Measurements from ENCODE around the gene LIPH. TPM values are rescaled to one million over a fixed set of nuclear protein-coding genes. Genes with fewer than 3 reads are reported as not detected.

LIPH gene
- total RNA-seq, 4 donors from 2014 or later, result 0.25 TPM; not detected in 3

DNA sequence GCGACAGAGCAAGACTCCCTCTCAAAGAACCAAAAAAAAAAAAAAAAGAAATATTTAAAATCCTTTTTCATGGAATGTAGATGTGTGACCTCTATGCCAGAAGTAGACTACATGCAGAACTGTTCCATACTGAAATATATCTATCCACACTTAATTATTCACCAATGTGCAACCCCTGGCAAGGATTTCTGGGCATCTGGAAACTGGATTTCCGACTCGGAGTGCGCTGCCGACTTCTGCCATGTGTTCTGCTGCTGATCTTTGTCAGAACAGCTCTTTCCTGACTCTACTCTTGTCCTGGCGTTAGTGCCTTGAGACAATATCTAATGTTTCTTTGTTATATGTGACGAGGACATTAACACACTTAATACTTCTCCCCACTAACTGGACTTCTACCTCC lies 11.7 kb downstream of the LIPH start:
- ATAC-seq (ENCODE audit: low FRiP score), result no peak
- TF ChIP-seq, protein P1, sequence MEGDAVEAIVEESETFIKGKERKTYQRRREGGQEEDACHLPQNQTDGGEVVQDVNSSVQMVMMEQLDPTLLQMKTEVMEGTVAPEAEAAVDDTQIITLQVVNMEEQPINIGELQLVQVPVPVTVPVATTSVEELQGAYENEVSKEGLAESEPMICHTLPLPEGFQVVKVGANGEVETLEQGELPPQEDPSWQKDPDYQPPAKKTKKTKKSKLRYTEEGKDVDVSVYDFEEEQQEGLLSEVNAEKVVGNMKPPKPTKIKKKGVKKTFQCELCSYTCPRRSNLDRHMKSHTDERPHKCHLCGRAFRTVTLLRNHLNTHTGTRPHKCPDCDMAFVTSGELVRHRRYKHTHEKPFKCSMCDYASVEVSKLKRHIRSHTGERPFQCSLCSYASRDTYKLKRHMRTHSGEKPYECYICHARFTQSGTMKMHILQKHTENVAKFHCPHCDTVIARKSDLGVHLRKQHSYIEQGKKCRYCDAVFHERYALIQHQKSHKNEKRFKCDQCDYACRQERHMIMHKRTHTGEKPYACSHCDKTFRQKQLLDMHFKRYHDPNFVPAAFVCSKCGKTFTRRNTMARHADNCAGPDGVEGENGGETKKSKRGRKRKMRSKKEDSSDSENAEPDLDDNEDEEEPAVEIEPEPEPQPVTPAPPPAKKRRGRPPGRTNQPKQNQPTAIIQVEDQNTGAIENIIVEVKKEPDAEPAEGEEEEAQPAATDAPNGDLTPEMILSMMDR (IDR thresholded peaks at IDR 0.05), result no peak
- DNase-seq (ENCODE audit: low spot score), result no peak

DNA sequence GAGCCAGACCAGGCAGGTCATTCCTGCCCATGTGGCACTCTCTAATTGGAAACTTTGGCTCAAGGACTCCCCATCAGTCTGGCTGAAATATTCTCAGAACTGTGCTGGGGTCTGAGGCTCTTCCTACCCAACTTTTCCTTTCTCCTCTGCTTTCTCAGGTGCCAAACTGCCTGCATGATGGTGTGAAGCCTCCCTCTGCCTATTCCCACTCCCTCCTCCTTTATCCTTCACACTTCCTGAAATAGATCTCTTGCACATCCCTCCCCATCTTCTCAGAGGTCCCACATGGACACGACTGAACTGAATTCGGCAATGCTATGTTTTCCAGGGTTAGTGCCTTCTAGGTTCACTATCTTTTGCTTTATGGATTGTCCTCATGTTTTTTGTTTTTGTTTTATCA lies 12.5 kb downstream of the LIPH start:
- DNase-seq (ENCODE audit: low spot score) (no peak), ATAC-seq (ENCODE audit: low FRiP score) (no peak)
- TF ChIP-seq, protein P1 (IDR thresholded peaks at IDR 0.05), result no peak

DNA sequence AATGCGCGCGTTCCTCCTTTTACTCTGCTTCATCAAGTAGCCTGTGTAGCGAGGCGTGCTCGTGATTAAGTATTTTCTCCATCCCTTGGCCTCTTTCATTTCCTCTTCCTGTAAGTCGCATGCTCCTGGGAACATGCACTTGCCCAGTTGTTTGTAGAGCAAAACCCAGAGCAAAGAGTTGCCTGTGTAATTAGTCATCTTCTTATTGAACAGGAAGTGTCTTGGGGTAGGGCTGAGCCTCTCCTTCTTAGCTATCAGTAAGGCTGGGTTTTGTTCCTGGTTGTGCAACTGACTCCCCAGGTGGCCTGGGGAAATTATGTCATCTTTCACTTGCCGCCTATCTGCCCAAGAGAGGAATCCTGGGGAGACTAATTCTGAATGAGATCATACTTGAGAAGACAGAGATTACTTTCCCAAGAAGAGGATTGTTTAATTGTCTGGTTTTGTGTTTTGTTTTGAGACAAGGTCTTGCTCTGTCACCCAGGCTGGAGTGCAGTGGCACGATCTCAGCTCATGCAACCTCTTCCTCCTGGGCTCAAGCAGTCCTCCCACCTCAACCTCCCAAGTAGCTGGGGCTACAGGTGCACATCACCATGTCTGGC lies 14.9 kb downstream of the LIPH start:
- TF ChIP-seq, protein P1 (IDR thresholded peaks at IDR 0.05), result no peak
- ATAC-seq (ENCODE audit: low FRiP score), result peak; percentile 97
- no peak for DNase-seq (ENCODE audit: low spot score)

DNA sequence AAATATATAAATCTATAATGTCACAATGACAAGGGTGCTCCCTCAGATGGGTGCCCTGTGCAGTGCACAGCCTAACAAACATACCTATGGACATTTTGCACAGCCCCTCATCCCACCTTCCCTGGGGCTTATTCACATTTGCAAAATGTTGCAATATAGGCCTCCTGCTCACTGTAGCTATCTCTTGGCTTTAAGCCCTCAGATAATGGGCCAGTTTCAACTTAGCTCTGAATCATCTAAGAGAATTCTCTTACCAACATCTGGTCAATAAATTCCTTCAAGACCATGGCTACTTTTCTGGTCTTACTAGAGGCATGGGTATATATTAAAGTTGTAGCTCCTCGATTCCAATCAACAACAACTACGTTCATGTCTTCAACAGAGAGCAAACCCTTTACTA lies 17.9 kb downstream of the LIPH start:
- TF ChIP-seq, protein P1 (IDR thresholded peaks at IDR 0.05), result no peak
- ATAC-seq (ENCODE audit: low FRiP score) (no peak), DNase-seq (ENCODE audit: low spot score) (no peak)

DNA sequence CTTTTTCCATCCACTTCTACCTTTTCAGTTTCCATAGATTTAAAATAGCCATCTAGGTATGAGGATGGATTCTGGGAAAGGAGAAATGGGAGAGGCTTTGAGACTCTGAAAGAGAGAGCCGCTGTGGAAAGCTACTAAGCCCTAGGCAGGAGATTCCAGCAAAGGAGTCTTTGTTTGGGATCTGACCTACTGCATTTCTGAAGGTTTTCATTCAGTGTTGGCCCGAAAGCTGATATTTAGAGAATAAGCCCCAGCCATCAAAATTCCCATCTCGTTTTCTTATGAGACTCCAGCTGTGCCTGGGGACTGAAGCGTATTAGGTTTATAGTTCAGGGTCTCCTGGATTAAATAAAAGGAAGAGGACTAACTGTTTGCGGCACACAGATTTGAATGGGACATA lies 19.5 kb downstream of the LIPH start:
- TF ChIP-seq, protein P1 (IDR thresholded peaks at IDR 0.05), result no peak
- DNase-seq (ENCODE audit: low spot score), result no peak
- no peak for ATAC-seq (ENCODE audit: low FRiP score)

DNA sequence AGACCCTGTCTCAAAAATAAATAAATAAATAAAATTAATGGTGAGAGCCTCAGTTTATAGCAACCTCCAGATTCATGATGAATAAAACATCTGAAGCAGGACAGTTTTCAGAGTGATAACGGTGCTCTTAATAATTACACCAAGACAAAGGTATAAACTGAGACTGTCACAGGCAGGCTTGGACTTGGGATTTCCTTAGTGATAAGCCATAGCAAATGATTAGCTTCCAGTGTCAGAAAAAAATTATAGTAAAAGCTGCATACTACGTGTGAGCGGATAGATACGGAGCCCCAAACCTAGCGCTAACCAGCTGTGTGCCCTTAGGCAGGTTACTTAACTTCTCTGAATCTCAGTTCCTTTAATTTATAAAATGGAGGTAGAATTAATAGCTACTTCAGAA lies 21.5 kb downstream of the LIPH start:
- DNase-seq (ENCODE audit: low spot score), result no peak
- TF ChIP-seq, protein P1 (IDR thresholded peaks at IDR 0.05), result no peak
- no peak for ATAC-seq (ENCODE audit: low FRiP score)

DNA sequence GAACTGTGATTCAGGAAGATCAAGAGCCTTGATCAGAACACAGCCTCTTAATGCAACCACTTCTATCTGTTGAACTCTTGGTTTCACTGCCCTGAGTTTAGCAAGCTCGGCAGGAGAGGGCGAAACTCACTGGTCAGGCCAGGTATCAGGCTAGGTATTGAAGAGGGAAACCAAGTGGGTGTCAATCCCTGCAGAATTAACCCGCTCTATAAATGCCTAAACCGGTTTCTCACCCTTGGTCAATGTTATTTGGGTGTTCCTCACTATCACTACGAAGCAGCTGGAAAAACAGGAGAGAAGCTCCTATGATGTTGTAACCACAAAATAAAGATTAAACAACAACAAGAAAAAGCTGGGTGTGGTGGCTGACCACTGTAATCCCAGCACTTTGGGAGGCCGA lies 23.9 kb downstream of the LIPH start:
- DNase-seq (ENCODE audit: low spot score), result no peak
- ATAC-seq (ENCODE audit: low FRiP score), result no peak
- TF ChIP-seq, protein P1 (IDR thresholded peaks at IDR 0.05), result no peak

Measured in omental fat pad (tissue), 4 donors.